Measurements from ENCODE around the gene C1QTNF7. TPM values are rescaled to one million over a fixed set of nuclear protein-coding genes. Genes with fewer than 3 reads are reported as not detected.
A peak's percentile ranks its signal among the peaks of the same experiment; 100 is the strongest.

The C1QTNF7 gene
- total and polyA plus RNA-seq, 2 of the 13 experiments (the other 11 are each of a cell fraction or from before 2014, with no cell fraction given): not detected

- TF ChIP-seq ZNF460 (CRISPR knock-in tag; IDR thresholded peaks at IDR 0.05; ENCODE audit: borderline replicate concordance) (no peak), MAFK (conservative IDR thresholded peaks at IDR 0.05 in 1 of 2, IDR thresholded peaks at IDR 0.05 in 1 of 2; ENCODE audit: low read length in 2 of 2) (peak in 1 of 2 experiments; percentile 32; a peak in 1 of 4 replicates), CBFB (CRISPR knock-in tag; IDR thresholded peaks at IDR 0.05) (no peak)
- TF ChIP-seq, protein P1, sequence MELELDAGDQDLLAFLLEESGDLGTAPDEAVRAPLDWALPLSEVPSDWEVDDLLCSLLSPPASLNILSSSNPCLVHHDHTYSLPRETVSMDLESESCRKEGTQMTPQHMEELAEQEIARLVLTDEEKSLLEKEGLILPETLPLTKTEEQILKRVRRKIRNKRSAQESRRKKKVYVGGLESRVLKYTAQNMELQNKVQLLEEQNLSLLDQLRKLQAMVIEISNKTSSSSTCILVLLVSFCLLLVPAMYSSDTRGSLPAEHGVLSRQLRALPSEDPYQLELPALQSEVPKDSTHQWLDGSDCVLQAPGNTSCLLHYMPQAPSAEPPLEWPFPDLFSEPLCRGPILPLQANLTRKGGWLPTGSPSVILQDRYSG (CRISPR knock-in tag; IDR thresholded peaks at IDR 0.05): no peak
- H3K36me3 ChIP-seq (replicated peaks in 1 of 2; ENCODE audit: control insufficient read depth in 1 of 2, insufficient read depth in 2 of 2, low read length in 2 of 2): no peaks in the 10 kb centered on the region
- no peak overlapping the region for H3K4me2 ChIP-seq (ENCODE audit: low read depth, low read length)
- no peaks in the 10 kb centered on the region for H3K79me2 ChIP-seq (ENCODE audit: insufficient read depth, low read length)
- no peaks in the 10 kb centered on the region for H3K9me3 ChIP-seq (ENCODE audit: low read length)
- no peak overlapping the region for H3K4me3 ChIP-seq (replicated peaks in 1 of 3; ENCODE audit: insufficient read depth in 1 of 3, low read depth in 2 of 3, low read length in 3 of 3)
- H3K27me3 ChIP-seq (ENCODE audit: control insufficient read depth in 1 of 2, insufficient read depth in 2 of 2, low read length in 2 of 2): no peaks in the 10 kb centered on the region
- in situ Hi-C loops (cut with HindIII; ENCODE audit: extremely low pct_ligation_motif_present, low pct_unique_long_range_greater_than_20kb): no loop called here
- DNase-seq (ENCODE audit: low spot score) (no peak), ATAC-seq (no peak), FAIRE-seq (no peak)
- no TSS peak for BruUV-seq (replicated peaks)
- POLR2A ChIA-PET: no interaction called here
- no peak overlapping the region for H2AFZ ChIP-seq (ENCODE audit: low read length)
- no peak overlapping the region for H3K27ac ChIP-seq (ENCODE audit: extremely low read length, insufficient read depth, low read length)
- no peaks in the 10 kb centered on the region for H3K4me1 ChIP-seq (ENCODE audit: insufficient read depth, low read length)
- H3K9ac ChIP-seq (ENCODE audit: insufficient read depth, low read depth, low read length): no peak overlapping the region
- intact Hi-C loops (cut with micrococcal nuclease; ENCODE audit: unreplicated experiment): no loop called here
- CTCF ChIA-PET (ENCODE audit: low intra/inter-chr PET ratio, low total read pairs): no interaction called here
- WGBS (ENCODE audit: low lambda C conversion rate): 13% methylated on average over 6 of the region's 6 CpGs
- H4K20me1 ChIP-seq (ENCODE audit: insufficient read depth, low read length): no peaks in the 10 kb centered on the region
Measured at GRCh38 chr4:15410750-15411149, 17.1 kb upstream of the C1QTNF7 start.

DNA sequence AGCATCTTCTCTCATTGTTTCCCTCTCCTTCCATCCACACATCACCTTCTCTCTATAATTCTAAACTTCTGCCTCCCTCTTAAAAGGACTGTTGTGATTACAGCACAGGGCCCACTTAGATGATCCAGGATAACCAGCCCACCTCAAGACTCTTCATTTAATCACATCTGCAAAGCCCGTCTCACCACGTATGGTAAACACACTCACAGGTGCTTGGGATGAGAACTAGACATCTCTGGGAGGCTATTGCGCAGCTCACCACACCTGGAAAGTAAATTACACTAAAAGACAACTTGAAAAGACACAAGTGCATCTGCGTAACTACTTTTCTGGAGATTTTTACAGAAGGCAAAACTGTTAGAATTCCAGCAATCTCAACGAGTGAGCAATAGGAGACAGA lies 15.4 kb upstream of the C1QTNF7 start:
- Histone ChIP-seq H3K36me3 (replicated peaks in 1 of 2; ENCODE audit: control insufficient read depth in 1 of 2, insufficient read depth in 2 of 2, low read length in 2 of 2) (no peaks in the 10 kb centered on the region), H3K4me1 (ENCODE audit: insufficient read depth, low read length) (no peaks in the 10 kb centered on the region), H3K79me2 (ENCODE audit: insufficient read depth, low read length) (no peaks in the 10 kb centered on the region), H3K27ac (ENCODE audit: extremely low read length, insufficient read depth, low read length) (no peak overlapping the region), H3K4me2 (ENCODE audit: low read depth, low read length) (no peak overlapping the region), H2AFZ (ENCODE audit: low read length) (no peak overlapping the region), H3K27me3 (ENCODE audit: control insufficient read depth in 1 of 2, insufficient read depth in 2 of 2, low read length in 2 of 2) (no peaks in the 10 kb centered on the region), H3K4me3 (replicated peaks in 1 of 3; ENCODE audit: insufficient read depth in 1 of 3, low read depth in 2 of 3, low read length in 3 of 3) (no peak overlapping the region), H3K9me3 (ENCODE audit: low read length) (no peaks in the 10 kb centered on the region), H3K9ac (ENCODE audit: insufficient read depth, low read depth, low read length) (no peak overlapping the region), H4K20me1 (ENCODE audit: insufficient read depth, low read length) (no peaks in the 10 kb centered on the region)
- 15% methylated on average over 5 of the region's 5 CpGs for WGBS (ENCODE audit: low lambda C conversion rate)
- FAIRE-seq (no peak), DNase-seq (ENCODE audit: low spot score) (no peak), ATAC-seq (no peak)
- in situ Hi-C loops (cut with HindIII; ENCODE audit: extremely low pct_ligation_motif_present, low pct_unique_long_range_greater_than_20kb): no loop called here
- intact Hi-C loops (cut with micrococcal nuclease; ENCODE audit: unreplicated experiment): no loop called here
- CTCF ChIA-PET (ENCODE audit: low intra/inter-chr PET ratio, low total read pairs): no interaction called here
- no peak for TF ChIP-seq RELA (CRISPR knock-in tag; IDR thresholded peaks at IDR 0.05)
- TF ChIP-seq ZNF234 (CRISPR knock-in tag; conservative IDR thresholded peaks at IDR 0.05): no peak
- TF ChIP-seq, protein P2, sequence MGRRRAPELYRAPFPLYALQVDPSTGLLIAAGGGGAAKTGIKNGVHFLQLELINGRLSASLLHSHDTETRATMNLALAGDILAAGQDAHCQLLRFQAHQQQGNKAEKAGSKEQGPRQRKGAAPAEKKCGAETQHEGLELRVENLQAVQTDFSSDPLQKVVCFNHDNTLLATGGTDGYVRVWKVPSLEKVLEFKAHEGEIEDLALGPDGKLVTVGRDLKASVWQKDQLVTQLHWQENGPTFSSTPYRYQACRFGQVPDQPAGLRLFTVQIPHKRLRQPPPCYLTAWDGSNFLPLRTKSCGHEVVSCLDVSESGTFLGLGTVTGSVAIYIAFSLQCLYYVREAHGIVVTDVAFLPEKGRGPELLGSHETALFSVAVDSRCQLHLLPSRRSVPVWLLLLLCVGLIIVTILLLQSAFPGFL (CRISPR knock-in tag; IDR thresholded peaks at IDR 0.05): no peak
- no peak for TF ChIP-seq MATR3 (CRISPR knock-in tag; IDR thresholded peaks at IDR 0.05)
- no peak for TF ChIP-seq ZNF556 (CRISPR knock-in tag; IDR thresholded peaks at IDR 0.05; ENCODE audit: borderline replicate concordance)
- no peak for TF ChIP-seq ZNF557 (CRISPR knock-in tag; IDR thresholded peaks at IDR 0.05)
- TF ChIP-seq ZNF432 (CRISPR knock-in tag; IDR thresholded peaks at IDR 0.05; ENCODE audit: borderline replicate concordance): no peak
- no TSS peak for BruUV-seq (replicated peaks)
- POLR2A ChIA-PET: no interaction called here
